EH (cell line): Measurements from ENCODE around the gene MBOAT2.

Experiments
- DNase-seq: peaks from one replicate; pipeline ENCODE4 v3.0.0-alpha.2; 2015; ENCODE audit warnings: low read depth

Gene MBOAT2

GRCh38 chr2:9017411-9017810 lies 13.9 kb upstream of the MBOAT2 start:
- no peak for DNase-seq

- no peak for DNase-seq
These were observed 12.5 kb upstream of the MBOAT2 start for GRCh38 chr2:9015998-9016397.

- no peak for DNase-seq
These were observed 9.9 kb upstream of the MBOAT2 start for GRCh38 chr2:9013403-9013802.

- DNase-seq: peak; percentile 77
These were observed 7.4 kb upstream of the MBOAT2 start for GRCh38 chr2:9010866-9011265.

GRCh38 chr2:9008951-9009664 lies 5.6 kb upstream of the MBOAT2 start:
- no peak for DNase-seq

GRCh38 chr2:9006368-9006767 lies 2.9 kb upstream of the MBOAT2 start:
- DNase-seq: no peak

GRCh38 chr2:9004338-9005204 lies 1.1 kb upstream of the MBOAT2 start:
- DNase-seq: peak; percentile 82

GRCh38 chr2:9003366-9003615 lies 193 bp downstream of the MBOAT2 start:
- no peak for DNase-seq

- peak; percentile 40 for DNase-seq
These were observed 683 bp downstream of the MBOAT2 start for GRCh38 chr2:9002637-9003365.

- no peak for DNase-seq
These were observed 1.2 kb downstream of the MBOAT2 start for GRCh38 chr2:9002313-9002636.

- no peak for DNase-seq
These were observed 1.7 kb downstream of the MBOAT2 start for GRCh38 chr2:9001778-9002177.

- DNase-seq: peak; percentile 53
These were observed 2.3 kb downstream of the MBOAT2 start for GRCh38 chr2:9001229-9001628.

- DNase-seq: no peak
These were observed 3.0 kb downstream of the MBOAT2 start for GRCh38 chr2:9000442-9000841.

GRCh38 chr2:8999797-9000196 lies 3.7 kb downstream of the MBOAT2 start:
- no peak for DNase-seq

GRCh38 chr2:8999102-8999446 lies 4.4 kb downstream of the MBOAT2 start:
- DNase-seq: no peak

- DNase-seq: no peak
These were observed 4.9 kb downstream of the MBOAT2 start for GRCh38 chr2:8998418-8999101.

GRCh38 chr2:8997631-8998030 lies 5.9 kb downstream of the MBOAT2 start:
- no peak for DNase-seq

GRCh38 chr2:8997108-8997507 lies 6.4 kb downstream of the MBOAT2 start:
- DNase-seq: no peak

GRCh38 chr2:8996006-8996405 lies 7.5 kb downstream of the MBOAT2 start:
- no peak for DNase-seq

- no peak for DNase-seq
These were observed 9.1 kb downstream of the MBOAT2 start for GRCh38 chr2:8994386-8994785.

- no peak for DNase-seq
These were observed 9.6 kb downstream of the MBOAT2 start for GRCh38 chr2:8993902-8994278.

GRCh38 chr2:8993196-8993901 lies 10.1 kb downstream of the MBOAT2 start:
- DNase-seq: no peak
